Measurements from ENCODE around the gene CTSE. TPM values are rescaled to one million over a fixed set of nuclear protein-coding genes. Genes with fewer than 3 reads are reported as not detected.
"Not testable (repeated sequence)": the region's sequence is repeated elsewhere in the genome, so short reads cannot be mapped to it uniquely, and the experiment has no call there.

CTSE gene
- total RNA-seq, 3 donors from 2014 or later (not counting 1 experiment from before 2014, with no cell fraction given), result not detected

- DNase-seq (no peak), ATAC-seq (no peak)
- H3K27ac Mint-ChIP-seq, result no peak overlapping the region
- no peak for TF ChIP-seq CTCF (IDR thresholded peaks at IDR 0.05)
- no peaks in the 10 kb centered on the region for H3K27me3 ChIP-seq (ENCODE audit: control insufficient read depth, insufficient read depth, low read length)
- H3K27me3 Mint-ChIP-seq (ENCODE audit: low read depth in 2 of 2), result no peaks in the 10 kb centered on the region
- 89% methylated on average over 6 of the region's 6 CpGs for WGBS (ENCODE audit: insufficient coverage)
- peaks cover 2% of the 10 kb centered on the region for H3K4me1 ChIP-seq (ENCODE audit: control insufficient read depth, insufficient read depth, low read length)
- H3K4me3 ChIP-seq (ENCODE audit: low read length), result no peak overlapping the region
- no peak overlapping the region for H3K4me3 Mint-ChIP-seq
- no peak overlapping the region for H3K27ac ChIP-seq (ENCODE audit: low read length)
- H3K4me1 Mint-ChIP-seq, result no peaks in the 10 kb centered on the region
- H3K9me3 Mint-ChIP-seq, result no peaks in the 10 kb centered on the region
- no peaks in the 10 kb centered on the region for H3K9me3 ChIP-seq (ENCODE audit: control insufficient read depth, insufficient read depth, low read length)
- intact Hi-C loops (cut with micrococcal nuclease), result no loop called here
- no peaks in the 10 kb centered on the region for H3K36me3 ChIP-seq (ENCODE audit: control insufficient read depth, insufficient read depth, low read length)
- H3K36me3 Mint-ChIP-seq, result no peaks in the 10 kb centered on the region
Observed at GRCh38 chr1:206062464-206062863, 38.8 kb upstream of the CTSE start.

GRCh38 chr1:206060844-206061243, 37.1 kb upstream of the CTSE start:
- Mint-ChIP-seq H3K27ac (no peak overlapping the region), H3K4me3 (no peak overlapping the region)

GRCh38 chr1:206059355-206059915, 35.7 kb upstream of the CTSE start:
- no peak for DNase-seq
- intact Hi-C loops (cut with micrococcal nuclease), result no loop called here
- H3K4me3 Mint-ChIP-seq, result no peak overlapping the region
- no peaks in the 10 kb centered on the region for H3K36me3 Mint-ChIP-seq
- no peak for TF ChIP-seq CTCF (IDR thresholded peaks at IDR 0.05)
- Histone ChIP-seq H3K27ac (ENCODE audit: low read length) (no peak overlapping the region), H3K4me1 (ENCODE audit: control insufficient read depth, insufficient read depth, low read length) (no peaks in the 10 kb centered on the region), H3K27me3 (ENCODE audit: control insufficient read depth, insufficient read depth, low read length) (no peaks in the 10 kb centered on the region), H3K4me3 (ENCODE audit: low read length) (no peak overlapping the region), H3K9me3 (ENCODE audit: control insufficient read depth, insufficient read depth, low read length) (no peaks in the 10 kb centered on the region), H3K36me3 (ENCODE audit: control insufficient read depth, insufficient read depth, low read length) (no peaks in the 10 kb centered on the region)
- ATAC-seq, result no peak
- no peaks in the 10 kb centered on the region for H3K4me1 Mint-ChIP-seq
- H3K27ac Mint-ChIP-seq, result no peak overlapping the region
- H3K27me3 Mint-ChIP-seq (ENCODE audit: low read depth in 2 of 2), result no peaks in the 10 kb centered on the region
- no peaks in the 10 kb centered on the region for H3K9me3 Mint-ChIP-seq
- 77% methylated on average over 3 of the region's 3 CpGs for WGBS (ENCODE audit: insufficient coverage)

More at GRCh38 chr1:206060844-206061243, 37.1 kb upstream of the CTSE start:
- TF ChIP-seq CTCF (IDR thresholded peaks at IDR 0.05), result no peak
- Histone ChIP-seq H3K9me3 (ENCODE audit: control insufficient read depth, insufficient read depth, low read length) (no peaks in the 10 kb centered on the region), H3K36me3 (ENCODE audit: control insufficient read depth, insufficient read depth, low read length) (no peaks in the 10 kb centered on the region), H3K4me3 (ENCODE audit: low read length) (no peak overlapping the region), H3K4me1 (ENCODE audit: control insufficient read depth, insufficient read depth, low read length) (no peaks in the 10 kb centered on the region), H3K27me3 (ENCODE audit: control insufficient read depth, insufficient read depth, low read length) (no peaks in the 10 kb centered on the region), H3K27ac (ENCODE audit: low read length) (no peak overlapping the region)
- no peaks in the 10 kb centered on the region for H3K4me1 Mint-ChIP-seq
- no peak for ATAC-seq
- DNase-seq, result no peak
- H3K36me3 Mint-ChIP-seq, result no peaks in the 10 kb centered on the region
- WGBS (ENCODE audit: insufficient coverage), result 100% methylated on average over 2 of the region's 3 CpGs
- no peaks in the 10 kb centered on the region for H3K27me3 Mint-ChIP-seq (ENCODE audit: low read depth in 2 of 2)
- no peaks in the 10 kb centered on the region for H3K9me3 Mint-ChIP-seq
- intact Hi-C loops (cut with micrococcal nuclease), result no loop called here

GRCh38 chr1:206058927-206059292, 35.2 kb upstream of the CTSE start:
- no peaks in the 10 kb centered on the region for H3K27me3 ChIP-seq (ENCODE audit: control insufficient read depth, insufficient read depth, low read length)
- no peak overlapping the region for H3K4me3 ChIP-seq (ENCODE audit: low read length)
- H3K4me1 ChIP-seq (ENCODE audit: control insufficient read depth, insufficient read depth, low read length), result no peaks in the 10 kb centered on the region
- no peak overlapping the region for H3K4me3 Mint-ChIP-seq
- ATAC-seq (no peak), DNase-seq (no peak)
- no peaks in the 10 kb centered on the region for H3K36me3 ChIP-seq (ENCODE audit: control insufficient read depth, insufficient read depth, low read length)
- no peak for TF ChIP-seq CTCF (IDR thresholded peaks at IDR 0.05)
- H3K27ac ChIP-seq (ENCODE audit: low read length), result no peak overlapping the region
- H3K27ac Mint-ChIP-seq, result no peak overlapping the region
- no peaks in the 10 kb centered on the region for H3K9me3 Mint-ChIP-seq
- no peaks in the 10 kb centered on the region for H3K9me3 ChIP-seq (ENCODE audit: control insufficient read depth, insufficient read depth, low read length)
- no peaks in the 10 kb centered on the region for H3K27me3 Mint-ChIP-seq (ENCODE audit: low read depth in 2 of 2)
- H3K4me1 Mint-ChIP-seq, result no peaks in the 10 kb centered on the region
- WGBS (ENCODE audit: insufficient coverage), result 96% methylated on average over 1 of the region's 1 CpG
- no peaks in the 10 kb centered on the region for H3K36me3 Mint-ChIP-seq
- intact Hi-C loops (cut with micrococcal nuclease), result no loop called here

GRCh38 chr1:206058289-206058926, 34.7 kb upstream of the CTSE start:
- H3K27me3 ChIP-seq (ENCODE audit: control insufficient read depth, insufficient read depth, low read length); H3K36me3 Mint-ChIP-seq; DNase-seq; H3K4me3 ChIP-seq (ENCODE audit: low read length); H3K4me1 Mint-ChIP-seq; H3K9me3 ChIP-seq (ENCODE audit: control insufficient read depth, insufficient read depth, low read length); H3K27ac ChIP-seq (ENCODE audit: low read length); H3K27me3 Mint-ChIP-seq (ENCODE audit: low read depth in 2 of 2); H3K27ac Mint-ChIP-seq; H3K4me3 Mint-ChIP-seq; H3K36me3 ChIP-seq (ENCODE audit: control insufficient read depth, insufficient read depth, low read length); ATAC-seq; H3K4me1 ChIP-seq (ENCODE audit: control insufficient read depth, insufficient read depth, low read length); intact Hi-C loops (cut with micrococcal nuclease); H3K9me3 Mint-ChIP-seq: not testable (repeated sequence)
- WGBS (ENCODE audit: insufficient coverage), result 93% methylated on average over 5 of the region's 9 CpGs

Data from natural killer cell (primary cell).